ENCODE measurements around the gene UAP1L1.

- TF ChIP-seq CTCF (conservative IDR thresholded peaks at IDR 0.05; ENCODE audit: low read depth in 2 of 2) (no peak), POLR2AphosphoS5 (IDR thresholded peaks at IDR 0.05; ENCODE audit: low read depth) (no peak), EZH2 (IDR thresholded peaks at IDR 0.05; ENCODE audit: low read depth, unreplicated experiment) (no peak), EZH2phosphoT487 (IDR thresholded peaks at IDR 0.05; ENCODE audit: unreplicated experiment) (no peak), JUNB (IDR thresholded peaks at IDR 0.05; ENCODE audit: unreplicated experiment) (no peak), NANOG (IDR thresholded peaks at IDR 0.05; ENCODE audit: borderline replicate concordance) (no peak), CREB1 (CRISPR knock-in tag; IDR thresholded peaks at IDR 0.05; ENCODE audit: low read depth) (no peak), STAT1 (IDR thresholded peaks at IDR 0.05; ENCODE audit: unreplicated experiment) (no peak)
- TF ChIP-seq, protein P1, sequence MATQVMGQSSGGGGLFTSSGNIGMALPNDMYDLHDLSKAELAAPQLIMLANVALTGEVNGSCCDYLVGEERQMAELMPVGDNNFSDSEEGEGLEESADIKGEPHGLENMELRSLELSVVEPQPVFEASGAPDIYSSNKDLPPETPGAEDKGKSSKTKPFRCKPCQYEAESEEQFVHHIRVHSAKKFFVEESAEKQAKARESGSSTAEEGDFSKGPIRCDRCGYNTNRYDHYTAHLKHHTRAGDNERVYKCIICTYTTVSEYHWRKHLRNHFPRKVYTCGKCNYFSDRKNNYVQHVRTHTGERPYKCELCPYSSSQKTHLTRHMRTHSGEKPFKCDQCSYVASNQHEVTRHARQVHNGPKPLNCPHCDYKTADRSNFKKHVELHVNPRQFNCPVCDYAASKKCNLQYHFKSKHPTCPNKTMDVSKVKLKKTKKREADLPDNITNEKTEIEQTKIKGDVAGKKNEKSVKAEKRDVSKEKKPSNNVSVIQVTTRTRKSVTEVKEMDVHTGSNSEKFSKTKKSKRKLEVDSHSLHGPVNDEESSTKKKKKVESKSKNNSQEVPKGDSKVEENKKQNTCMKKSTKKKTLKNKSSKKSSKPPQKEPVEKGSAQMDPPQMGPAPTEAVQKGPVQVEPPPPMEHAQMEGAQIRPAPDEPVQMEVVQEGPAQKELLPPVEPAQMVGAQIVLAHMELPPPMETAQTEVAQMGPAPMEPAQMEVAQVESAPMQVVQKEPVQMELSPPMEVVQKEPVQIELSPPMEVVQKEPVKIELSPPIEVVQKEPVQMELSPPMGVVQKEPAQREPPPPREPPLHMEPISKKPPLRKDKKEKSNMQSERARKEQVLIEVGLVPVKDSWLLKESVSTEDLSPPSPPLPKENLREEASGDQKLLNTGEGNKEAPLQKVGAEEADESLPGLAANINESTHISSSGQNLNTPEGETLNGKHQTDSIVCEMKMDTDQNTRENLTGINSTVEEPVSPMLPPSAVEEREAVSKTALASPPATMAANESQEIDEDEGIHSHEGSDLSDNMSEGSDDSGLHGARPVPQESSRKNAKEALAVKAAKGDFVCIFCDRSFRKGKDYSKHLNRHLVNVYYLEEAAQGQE (IDR thresholded peaks at IDR 0.05; ENCODE audit: unreplicated experiment): no peak
- TF ChIP-seq, protein P2, sequence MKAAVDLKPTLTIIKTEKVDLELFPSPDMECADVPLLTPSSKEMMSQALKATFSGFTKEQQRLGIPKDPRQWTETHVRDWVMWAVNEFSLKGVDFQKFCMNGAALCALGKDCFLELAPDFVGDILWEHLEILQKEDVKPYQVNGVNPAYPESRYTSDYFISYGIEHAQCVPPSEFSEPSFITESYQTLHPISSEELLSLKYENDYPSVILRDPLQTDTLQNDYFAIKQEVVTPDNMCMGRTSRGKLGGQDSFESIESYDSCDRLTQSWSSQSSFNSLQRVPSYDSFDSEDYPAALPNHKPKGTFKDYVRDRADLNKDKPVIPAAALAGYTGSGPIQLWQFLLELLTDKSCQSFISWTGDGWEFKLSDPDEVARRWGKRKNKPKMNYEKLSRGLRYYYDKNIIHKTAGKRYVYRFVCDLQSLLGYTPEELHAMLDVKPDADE (IDR thresholded peaks at IDR 0.05): no peak
Observed at GRCh38 chr9:137105814-137106661, 28.7 kb downstream of the UAP1L1 start.

Data from GM23338 (cell line).